HEK293 (cell line): ENCODE measurements around the gene BEST2.

Experiments used
- FEZF1 ChIP-seq: fragments of 450-650 bp; formaldehyde crosslinking; IDR thresholded peaks from 2 replicates; pipeline ENCODE4 v1.5.1; 2016; ENCODE audit warnings: missing biosample characterization, missing genetic modification characterization
- GLIS1 ChIP-seq: fragments of 450-650 bp; formaldehyde crosslinking; IDR thresholded peaks from 2 replicates; pipeline ENCODE4 v1.5.1; 2016; ENCODE audit warnings: missing biosample characterization, missing genetic modification characterization
- GLIS2 ChIP-seq: fragments of 450-650 bp; formaldehyde crosslinking; IDR thresholded peaks from 2 replicates; pipeline ENCODE4 v1.5.1; 2016; ENCODE audit warnings: missing biosample characterization, missing genetic modification characterization
- KLF16 ChIP-seq: fragments of 450-650 bp; formaldehyde crosslinking; IDR thresholded peaks from 2 replicates; pipeline ENCODE4 v1.5.1; 2017; ENCODE audit warnings: missing biosample characterization, missing genetic modification characterization
- SALL2 ChIP-seq: fragments of 450-650 bp; formaldehyde crosslinking; IDR thresholded peaks from 2 replicates; pipeline ENCODE4 v1.5.0; 2017; ENCODE audit warnings: missing biosample characterization, mild to moderate bottlenecking, missing genetic modification characterization, borderline replicate concordance
- SP3 ChIP-seq: fragments of 450-650 bp; formaldehyde crosslinking; IDR thresholded peaks from 2 replicates; pipeline ENCODE4 v1.5.1; 2016; ENCODE audit warnings: missing biosample characterization, missing genetic modification characterization
- ZBTB8A ChIP-seq: fragments of 450-650 bp; formaldehyde crosslinking; IDR thresholded peaks from 2 replicates; pipeline ENCODE4 v1.5.1; 2016; ENCODE audit warnings: missing biosample characterization, missing genetic modification characterization
- ZFP41 ChIP-seq: fragments of 450-650 bp; formaldehyde crosslinking; IDR thresholded peaks from 2 replicates; pipeline ENCODE4 v1.5.1; 2016; ENCODE audit warnings: missing biosample characterization, missing genetic modification characterization, borderline replicate concordance
- ZIC2 ChIP-seq: fragments of 450-650 bp; formaldehyde crosslinking; IDR thresholded peaks from 2 replicates; pipeline ENCODE4 v1.5.1; 2016; ENCODE audit warnings: missing biosample characterization, missing genetic modification characterization
- ZNF112 ChIP-seq: fragments of 450-650 bp; formaldehyde crosslinking; IDR thresholded peaks from 2 replicates; pipeline ENCODE4 v1.5.0; 2017; ENCODE audit warnings: missing biosample characterization, missing genetic modification characterization
- ZNF174 ChIP-seq: fragments of 450-650 bp; formaldehyde crosslinking; IDR thresholded peaks from 2 replicates; pipeline ENCODE4 v1.5.0; 2017; ENCODE audit warnings: missing biosample characterization, mild to moderate bottlenecking, missing genetic modification characterization
- ZNF202 ChIP-seq: fragments of 450-650 bp; formaldehyde crosslinking; IDR thresholded peaks from 2 replicates; pipeline ENCODE4 v1.5.1; 2016; ENCODE audit warnings: missing biosample characterization, missing genetic modification characterization, borderline replicate concordance
- ZNF214 ChIP-seq: fragments of 450-650 bp; formaldehyde crosslinking; IDR thresholded peaks from 2 replicates; pipeline ENCODE4 v1.5.1; 2017; ENCODE audit warnings: missing biosample characterization, mild to moderate bottlenecking, missing genetic modification characterization, borderline replicate concordance
- ZNF221 ChIP-seq: fragments of 450-650 bp; formaldehyde crosslinking; IDR thresholded peaks from 2 replicates; pipeline ENCODE4 v1.5.1; 2017; ENCODE audit warnings: missing biosample characterization, missing genetic modification characterization, borderline replicate concordance
- ZNF23 ChIP-seq: fragments of 450-650 bp; formaldehyde crosslinking; IDR thresholded peaks from 2 replicates; pipeline ENCODE4 v1.5.1; 2016; ENCODE audit warnings: missing biosample characterization, missing genetic modification characterization, borderline replicate concordance
- ZNF239 ChIP-seq: fragments of 450-650 bp; formaldehyde crosslinking; IDR thresholded peaks from 2 replicates; pipeline ENCODE4 v1.5.1; 2016; ENCODE audit warnings: missing biosample characterization, missing genetic modification characterization
- ZNF24 ChIP-seq: fragments of 450-650 bp; formaldehyde crosslinking; IDR thresholded peaks from 2 replicates; pipeline ENCODE4 v1.5.1; 2016; ENCODE audit warnings: missing biosample characterization, missing genetic modification characterization
- ZNF292 ChIP-seq: fragments of 450-650 bp; formaldehyde crosslinking; IDR thresholded peaks from 2 replicates; pipeline ENCODE4 v1.5.1; 2016; ENCODE audit warnings: low read depth, missing biosample characterization, missing genetic modification characterization, borderline replicate concordance
- ZNF311 ChIP-seq: fragments of 450-650 bp; formaldehyde crosslinking; IDR thresholded peaks from 2 replicates; pipeline ENCODE4 v1.5.1; 2017; ENCODE audit warnings: missing biosample characterization, missing genetic modification characterization, borderline replicate concordance
- ZNF335 ChIP-seq: fragments of 450-650 bp; formaldehyde crosslinking; conservative IDR thresholded peaks from 2 replicates; pipeline ENCODE4 v1.5.1; 2016; ENCODE audit warnings: missing biosample characterization, missing genetic modification characterization
- ZNF37A ChIP-seq: fragments of 450-650 bp; IDR thresholded peaks from 2 replicates; pipeline ENCODE4 v1.5.1; 2018; ENCODE audit warnings: missing biosample characterization, missing genetic modification characterization
- ZNF391 ChIP-seq: fragments of 450-650 bp; formaldehyde crosslinking; IDR thresholded peaks from 2 replicates; pipeline ENCODE4 v1.5.1; 2016; ENCODE audit warnings: low read depth, missing biosample characterization, missing genetic modification characterization, borderline replicate concordance
- ZNF423 ChIP-seq: fragments of 450-650 bp; formaldehyde crosslinking; IDR thresholded peaks from 2 replicates; pipeline ENCODE4 v1.5.1; 2016; ENCODE audit warnings: missing biosample characterization, missing genetic modification characterization
- ZNF510 ChIP-seq: fragments of 450-650 bp; formaldehyde crosslinking; IDR thresholded peaks from 2 replicates; pipeline ENCODE4 v1.5.1; 2018; ENCODE audit warnings: mild to moderate bottlenecking, missing genetic modification characterization, missing biosample characterization; ENCODE audit not compliant: insufficient replicate concordance
- ZNF600 ChIP-seq: fragments of 450-650 bp; formaldehyde crosslinking; IDR thresholded peaks from 2 replicates; pipeline ENCODE4 v1.5.1; 2016; ENCODE audit warnings: missing biosample characterization, missing genetic modification characterization
- ZNF623 ChIP-seq: fragments of 450-650 bp; formaldehyde crosslinking; IDR thresholded peaks from 2 replicates; pipeline ENCODE4 v1.5.1; 2016; ENCODE audit warnings: missing biosample characterization, missing genetic modification characterization
- ZNF677 ChIP-seq: fragments of 450-650 bp; IDR thresholded peaks from 2 replicates; pipeline ENCODE4 v1.5.0; 2018; ENCODE audit warnings: missing biosample characterization, mild to moderate bottlenecking, missing genetic modification characterization, moderate library complexity
- ZNF791 ChIP-seq: fragments of 450-650 bp; formaldehyde crosslinking; IDR thresholded peaks from 2 replicates; pipeline ENCODE4 v1.5.1; 2016; ENCODE audit warnings: missing biosample characterization, missing genetic modification characterization
- ZNF843 ChIP-seq: fragments of 450-650 bp; formaldehyde crosslinking; IDR thresholded peaks from 2 replicates; pipeline ENCODE4 v1.5.1; 2016; ENCODE audit warnings: missing biosample characterization, missing genetic modification characterization
- TF ChIP-seq, protein P1 (sequence below): fragments of 450-650 bp; formaldehyde crosslinking; IDR thresholded peaks from 2 replicates; pipeline ENCODE4 v1.5.1; 2016; ENCODE audit warnings: missing biosample characterization, missing genetic modification characterization, low read depth
- TF ChIP-seq, protein P2 (sequence below): fragments of 450-650 bp; formaldehyde crosslinking; IDR thresholded peaks from 2 replicates; pipeline ENCODE4 v1.5.0; 2017; ENCODE audit warnings: missing biosample characterization, missing genetic modification characterization, borderline replicate concordance
- TF ChIP-seq, protein P3 (sequence below): sonication (generic); formaldehyde crosslinking; IDR thresholded peaks from 2 replicates; pipeline ENCODE4 v1.8.1; 2022; ENCODE audit warnings: mild to moderate bottlenecking, moderate library complexity, missing genetic modification reagents
- TF ChIP-seq, protein P4 (sequence below): fragments of 450-650 bp; formaldehyde crosslinking; IDR thresholded peaks from 2 replicates; pipeline ENCODE4 v1.5.1; 2016; ENCODE audit warnings: missing biosample characterization, missing genetic modification characterization

BEST2 gene

DNA sequence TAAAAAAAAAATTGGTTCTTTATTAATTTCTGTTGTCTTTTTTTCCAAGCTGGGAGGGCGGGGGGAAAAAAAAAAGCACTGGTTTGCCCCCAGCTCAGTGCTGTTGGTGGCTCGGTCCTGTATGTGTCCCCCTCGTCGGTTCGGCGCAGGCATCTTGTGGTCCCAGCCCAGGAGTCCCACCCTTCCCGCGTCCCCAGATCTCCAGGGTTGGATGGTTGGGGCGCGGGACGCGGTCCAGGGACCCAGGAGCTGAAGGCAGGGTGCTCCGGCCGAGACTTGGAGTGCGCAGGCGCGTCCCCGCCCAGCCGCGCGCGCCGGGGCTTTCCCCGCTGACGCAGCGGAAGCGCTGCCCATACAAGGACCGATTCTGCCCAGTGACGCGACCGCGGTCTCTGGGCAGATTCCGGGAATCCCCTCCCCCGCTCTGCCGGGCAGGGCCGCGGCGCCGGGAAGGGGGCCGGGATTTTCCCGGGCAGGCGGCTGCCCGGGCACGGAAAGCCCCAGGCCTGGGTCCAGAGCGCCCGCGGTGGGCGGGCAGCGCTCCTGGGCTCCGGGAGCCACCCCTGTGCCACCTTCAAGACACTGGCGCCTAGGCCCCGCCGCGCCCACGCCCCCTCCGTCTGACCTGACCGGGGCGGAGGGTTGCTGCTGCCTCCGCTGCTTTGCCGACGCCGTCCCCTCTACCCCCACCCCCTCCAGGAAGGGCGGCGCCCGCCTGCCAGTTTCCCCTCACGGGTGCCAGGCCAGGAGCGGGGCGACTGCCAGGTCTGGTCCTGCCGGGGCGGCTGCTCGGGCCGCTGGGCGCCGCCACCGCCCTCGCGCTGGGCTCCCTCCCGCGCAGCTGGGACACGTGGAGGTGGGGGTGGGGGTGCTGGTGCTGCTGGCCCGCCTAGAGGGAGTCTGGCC is 42.0 kb downstream of the BEST2 start (continued):
- TF ChIP-seq ZNF174 (tag by site-specific recombination) = no peak
- no peak for TF ChIP-seq ZNF791 (tag by site-specific recombination)
- no peak for TF ChIP-seq ZNF391 (tag by site-specific recombination)
- no peak for TF ChIP-seq ZNF311
- no peak for TF ChIP-seq ZNF843 (tag by site-specific recombination)
- TF ChIP-seq, protein P1, sequence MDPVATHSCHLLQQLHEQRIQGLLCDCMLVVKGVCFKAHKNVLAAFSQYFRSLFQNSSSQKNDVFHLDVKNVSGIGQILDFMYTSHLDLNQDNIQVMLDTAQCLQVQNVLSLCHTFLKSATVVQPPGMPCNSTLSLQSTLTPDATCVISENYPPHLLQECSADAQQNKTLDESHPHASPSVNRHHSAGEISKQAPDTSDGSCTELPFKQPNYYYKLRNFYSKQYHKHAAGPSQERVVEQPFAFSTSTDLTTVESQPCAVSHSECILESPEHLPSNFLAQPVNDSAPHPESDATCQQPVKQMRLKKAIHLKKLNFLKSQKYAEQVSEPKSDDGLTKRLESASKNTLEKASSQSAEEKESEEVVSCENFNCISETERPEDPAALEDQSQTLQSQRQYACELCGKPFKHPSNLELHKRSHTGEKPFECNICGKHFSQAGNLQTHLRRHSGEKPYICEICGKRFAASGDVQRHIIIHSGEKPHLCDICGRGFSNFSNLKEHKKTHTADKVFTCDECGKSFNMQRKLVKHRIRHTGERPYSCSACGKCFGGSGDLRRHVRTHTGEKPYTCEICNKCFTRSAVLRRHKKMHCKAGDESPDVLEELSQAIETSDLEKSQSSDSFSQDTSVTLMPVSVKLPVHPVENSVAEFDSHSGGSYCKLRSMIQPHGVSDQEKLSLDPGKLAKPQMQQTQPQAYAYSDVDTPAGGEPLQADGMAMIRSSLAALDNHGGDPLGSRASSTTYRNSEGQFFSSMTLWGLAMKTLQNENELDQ (tag by site-specific recombination) = no peak
- no peak for TF ChIP-seq SALL2 (tag by site-specific recombination)
- no peak for TF ChIP-seq KLF16 (tag by site-specific recombination)
- TF ChIP-seq GLIS2 (tag by site-specific recombination) = peak; percentile 53
- TF ChIP-seq ZNF600 (tag by site-specific recombination) = peak; percentile 21; the same call in 1 of the 2 replicates
- peak; percentile 26; the same call in 1 of the 2 replicates for TF ChIP-seq ZIC2
- no peak for TF ChIP-seq ZNF37A (tag by site-specific recombination)
- no peak for TF ChIP-seq ZNF510 (tag by site-specific recombination)
- TF ChIP-seq, protein P2, sequence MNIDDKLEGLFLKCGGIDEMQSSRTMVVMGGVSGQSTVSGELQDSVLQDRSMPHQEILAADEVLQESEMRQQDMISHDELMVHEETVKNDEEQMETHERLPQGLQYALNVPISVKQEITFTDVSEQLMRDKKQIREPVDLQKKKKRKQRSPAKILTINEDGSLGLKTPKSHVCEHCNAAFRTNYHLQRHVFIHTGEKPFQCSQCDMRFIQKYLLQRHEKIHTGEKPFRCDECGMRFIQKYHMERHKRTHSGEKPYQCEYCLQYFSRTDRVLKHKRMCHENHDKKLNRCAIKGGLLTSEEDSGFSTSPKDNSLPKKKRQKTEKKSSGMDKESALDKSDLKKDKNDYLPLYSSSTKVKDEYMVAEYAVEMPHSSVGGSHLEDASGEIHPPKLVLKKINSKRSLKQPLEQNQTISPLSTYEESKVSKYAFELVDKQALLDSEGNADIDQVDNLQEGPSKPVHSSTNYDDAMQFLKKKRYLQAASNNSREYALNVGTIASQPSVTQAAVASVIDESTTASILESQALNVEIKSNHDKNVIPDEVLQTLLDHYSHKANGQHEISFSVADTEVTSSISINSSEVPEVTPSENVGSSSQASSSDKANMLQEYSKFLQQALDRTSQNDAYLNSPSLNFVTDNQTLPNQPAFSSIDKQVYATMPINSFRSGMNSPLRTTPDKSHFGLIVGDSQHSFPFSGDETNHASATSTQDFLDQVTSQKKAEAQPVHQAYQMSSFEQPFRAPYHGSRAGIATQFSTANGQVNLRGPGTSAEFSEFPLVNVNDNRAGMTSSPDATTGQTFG (tag by site-specific recombination) = no peak; the same call in 1 of the 2 replicates
- no peak for TF ChIP-seq ZNF214 (tag by site-specific recombination)
- no peak for TF ChIP-seq ZNF202 (tag by site-specific recombination)
- no peak for TF ChIP-seq ZNF239 (tag by site-specific recombination)
- TF ChIP-seq SP3 (tag by site-specific recombination) = peak; percentile 83
- peak; percentile 75; the same call in 1 of the 2 replicates for TF ChIP-seq ZBTB8A (tag by site-specific recombination)
- no peak for TF ChIP-seq ZNF292 (tag by site-specific recombination)
- TF ChIP-seq ZNF221 (tag by site-specific recombination) = no peak
- no peak for TF ChIP-seq ZNF23 (tag by site-specific recombination)
- peak; percentile 63 for TF ChIP-seq GLIS1 (tag by site-specific recombination)
- no peak for TF ChIP-seq ZNF423
- TF ChIP-seq ZNF112 (tag by site-specific recombination) = no peak
- TF ChIP-seq FEZF1 = no peak
- TF ChIP-seq ZNF623 (tag by site-specific recombination) = no peak
- no peak for TF ChIP-seq ZNF677 (tag by site-specific recombination)
- TF ChIP-seq, protein P3, sequence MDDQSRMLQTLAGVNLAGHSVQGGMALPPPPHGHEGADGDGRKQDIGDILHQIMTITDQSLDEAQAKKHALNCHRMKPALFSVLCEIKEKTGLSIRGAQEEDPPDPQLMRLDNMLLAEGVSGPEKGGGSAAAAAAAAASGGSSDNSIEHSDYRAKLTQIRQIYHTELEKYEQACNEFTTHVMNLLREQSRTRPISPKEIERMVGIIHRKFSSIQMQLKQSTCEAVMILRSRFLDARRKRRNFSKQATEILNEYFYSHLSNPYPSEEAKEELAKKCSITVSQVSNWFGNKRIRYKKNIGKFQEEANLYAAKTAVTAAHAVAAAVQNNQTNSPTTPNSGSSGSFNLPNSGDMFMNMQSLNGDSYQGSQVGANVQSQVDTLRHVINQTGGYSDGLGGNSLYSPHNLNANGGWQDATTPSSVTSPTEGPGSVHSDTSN = peak; percentile 69; the same call in 1 of the 2 replicates
- peak; percentile 88 for TF ChIP-seq ZNF335 (tag by site-specific recombination)
- no peak for TF ChIP-seq ZNF24 (tag by site-specific recombination)
- TF ChIP-seq, protein P4, sequence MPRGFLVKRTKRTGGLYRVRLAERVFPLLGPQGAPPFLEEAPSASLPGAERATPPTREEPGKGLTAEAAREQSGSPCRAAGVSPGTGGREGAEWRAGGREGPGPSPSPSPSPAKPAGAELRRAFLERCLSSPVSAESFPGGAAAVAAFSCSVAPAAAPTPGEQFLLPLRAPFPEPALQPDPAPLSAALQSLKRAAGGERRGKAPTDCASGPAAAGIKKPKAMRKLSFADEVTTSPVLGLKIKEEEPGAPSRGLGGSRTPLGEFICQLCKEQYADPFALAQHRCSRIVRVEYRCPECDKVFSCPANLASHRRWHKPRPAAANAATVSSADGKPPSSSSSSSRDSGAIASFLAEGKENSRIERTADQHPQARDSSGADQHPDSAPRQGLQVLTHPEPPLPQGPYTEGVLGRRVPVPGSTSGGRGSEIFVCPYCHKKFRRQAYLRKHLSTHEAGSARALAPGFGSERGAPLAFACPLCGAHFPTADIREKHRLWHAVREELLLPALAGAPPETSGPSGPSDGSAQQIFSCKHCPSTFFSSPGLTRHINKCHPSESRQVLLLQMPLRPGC = no peak
- TF ChIP-seq ZFP41 = no peak
